A549 (cell line): ENCODE data around the gene TMCC3.
A peak's percentile ranks its signal among the peaks of the same experiment; 100 is the strongest.

Source experiments
- CHD2 ChIP-seq: fragments of 150-350 bp; IDR thresholded peaks from 2 replicates; pipeline ENCODE4 v1.6.1; 2014; ENCODE audit warnings: low read length; ENCODE audit not compliant: partially characterized antibody
- EP300 ChIP-seq, 2 experiments: fragments of >200 bp; sonication (Bioruptor Twin); formaldehyde crosslinking; IDR thresholded peaks; 2 replicates in 1 of 2; 3 replicates in 1 of 2; pipeline ENCODE4 v1.6.1; 2016 to 2017
- HOXA7 ChIP-seq: fragments of 250-450 bp; sonication (Bioruptor Pico); IDR thresholded peaks from 2 replicates; pipeline ENCODE4 v1.5.0; 2020; ENCODE audit warnings: mild to moderate bottlenecking, moderate library complexity
- HOXB5 ChIP-seq: fragments of 250-450 bp; sonication (Bioruptor Pico); IDR thresholded peaks from 2 replicates; pipeline ENCODE4 v1.5.0; 2020; ENCODE audit warnings: mild to moderate bottlenecking, moderate library complexity
- POLR2AphosphoS2 ChIP-seq: conservative IDR thresholded peaks from 2 replicates; pipeline ENCODE4 v1.6.1; 2012; ENCODE audit warnings: low read length, improper control_type of control experiment, inconsistent platforms
- RFX5 ChIP-seq: fragments of 450-650 bp; IDR thresholded peaks from 2 replicates; pipeline ENCODE4 v1.7.1; 2014; ENCODE audit warnings: antibody characterized with exemption, mild to moderate bottlenecking, moderate library complexity
- TF ChIP-seq, protein P1 (sequence below): fragments of >200 bp; sonication (Bioruptor Twin); formaldehyde crosslinking; IDR thresholded peaks from 3 replicates; pipeline ENCODE4 v1.5.1; 2016
- TF ChIP-seq, protein P2 (sequence below): fragments of 150-350 bp; IDR thresholded peaks from 2 replicates; pipeline ENCODE4 v1.6.1; 2014; ENCODE audit warnings: low read depth, mild to moderate bottlenecking, low read length
- TF ChIP-seq, protein P3 (sequence below): fragments of 200-600 bp; sonication (generic); IDR thresholded peaks from 2 replicates; pipeline ENCODE4 v1.6.1; 2016; ENCODE audit warnings: antibody characterized with exemption, mild to moderate bottlenecking, moderate library complexity

DNA sequence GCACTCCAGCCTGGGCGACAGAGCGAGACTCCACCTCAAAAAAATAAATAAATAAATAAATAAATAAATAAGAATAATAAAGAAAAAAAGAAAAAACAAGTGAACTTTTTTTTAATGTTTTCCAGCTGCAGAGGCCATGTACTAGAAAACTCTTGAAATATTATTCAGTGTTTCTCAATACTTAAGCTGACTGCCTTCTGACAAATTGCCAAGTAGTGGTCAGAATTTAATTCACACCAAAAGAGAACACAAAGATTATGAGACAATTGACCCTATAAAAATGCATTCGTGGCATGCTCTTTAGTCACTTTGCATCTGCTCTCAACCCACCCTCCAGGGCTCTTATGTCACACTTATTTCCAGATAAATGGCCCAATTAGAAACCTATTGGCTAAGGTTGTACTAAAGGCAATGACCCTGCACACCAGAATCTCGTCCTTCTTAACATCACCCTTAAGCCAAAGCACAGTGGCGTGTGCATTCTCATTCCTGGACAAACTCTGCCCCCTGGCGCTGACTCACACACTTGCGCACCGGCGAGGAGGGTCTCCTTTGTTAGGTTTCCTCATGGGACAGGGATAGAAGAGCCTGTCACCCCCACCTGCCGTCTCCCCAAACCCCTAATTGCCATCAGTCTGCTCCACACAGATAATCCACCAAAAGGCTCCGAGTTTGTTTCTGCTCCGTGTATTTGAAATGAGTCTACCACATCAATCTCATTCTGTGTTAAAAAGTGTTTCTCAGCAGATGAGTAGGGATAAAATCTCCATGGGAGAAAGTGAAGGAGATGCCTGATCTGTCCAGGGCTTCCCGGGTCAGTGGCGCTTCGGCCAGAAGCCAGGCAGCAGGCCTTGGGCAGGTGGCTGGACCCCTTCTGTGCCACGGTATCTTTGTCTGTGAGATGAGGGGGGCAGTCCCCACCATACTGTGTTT lies 117.6 kb downstream of the TMCC3 start:
- TF ChIP-seq CHD2 (no peak), RFX5 (no peak), EP300 (IDR thresholded peaks at IDR 0.05) (no peak), HOXB5 (CRISPR knock-in tag) (no peak), POLR2AphosphoS2 (no peak), HOXA7 (CRISPR knock-in tag) (no peak)
- TF ChIP-seq, protein P1, sequence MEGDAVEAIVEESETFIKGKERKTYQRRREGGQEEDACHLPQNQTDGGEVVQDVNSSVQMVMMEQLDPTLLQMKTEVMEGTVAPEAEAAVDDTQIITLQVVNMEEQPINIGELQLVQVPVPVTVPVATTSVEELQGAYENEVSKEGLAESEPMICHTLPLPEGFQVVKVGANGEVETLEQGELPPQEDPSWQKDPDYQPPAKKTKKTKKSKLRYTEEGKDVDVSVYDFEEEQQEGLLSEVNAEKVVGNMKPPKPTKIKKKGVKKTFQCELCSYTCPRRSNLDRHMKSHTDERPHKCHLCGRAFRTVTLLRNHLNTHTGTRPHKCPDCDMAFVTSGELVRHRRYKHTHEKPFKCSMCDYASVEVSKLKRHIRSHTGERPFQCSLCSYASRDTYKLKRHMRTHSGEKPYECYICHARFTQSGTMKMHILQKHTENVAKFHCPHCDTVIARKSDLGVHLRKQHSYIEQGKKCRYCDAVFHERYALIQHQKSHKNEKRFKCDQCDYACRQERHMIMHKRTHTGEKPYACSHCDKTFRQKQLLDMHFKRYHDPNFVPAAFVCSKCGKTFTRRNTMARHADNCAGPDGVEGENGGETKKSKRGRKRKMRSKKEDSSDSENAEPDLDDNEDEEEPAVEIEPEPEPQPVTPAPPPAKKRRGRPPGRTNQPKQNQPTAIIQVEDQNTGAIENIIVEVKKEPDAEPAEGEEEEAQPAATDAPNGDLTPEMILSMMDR, result peak; percentile 84
- TF ChIP-seq, protein P2, sequence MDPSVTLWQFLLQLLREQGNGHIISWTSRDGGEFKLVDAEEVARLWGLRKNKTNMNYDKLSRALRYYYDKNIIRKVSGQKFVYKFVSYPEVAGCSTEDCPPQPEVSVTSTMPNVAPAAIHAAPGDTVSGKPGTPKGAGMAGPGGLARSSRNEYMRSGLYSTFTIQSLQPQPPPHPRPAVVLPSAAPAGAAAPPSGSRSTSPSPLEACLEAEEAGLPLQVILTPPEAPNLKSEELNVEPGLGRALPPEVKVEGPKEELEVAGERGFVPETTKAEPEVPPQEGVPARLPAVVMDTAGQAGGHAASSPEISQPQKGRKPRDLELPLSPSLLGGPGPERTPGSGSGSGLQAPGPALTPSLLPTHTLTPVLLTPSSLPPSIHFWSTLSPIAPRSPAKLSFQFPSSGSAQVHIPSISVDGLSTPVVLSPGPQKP, result no peak
- TF ChIP-seq, protein P3, sequence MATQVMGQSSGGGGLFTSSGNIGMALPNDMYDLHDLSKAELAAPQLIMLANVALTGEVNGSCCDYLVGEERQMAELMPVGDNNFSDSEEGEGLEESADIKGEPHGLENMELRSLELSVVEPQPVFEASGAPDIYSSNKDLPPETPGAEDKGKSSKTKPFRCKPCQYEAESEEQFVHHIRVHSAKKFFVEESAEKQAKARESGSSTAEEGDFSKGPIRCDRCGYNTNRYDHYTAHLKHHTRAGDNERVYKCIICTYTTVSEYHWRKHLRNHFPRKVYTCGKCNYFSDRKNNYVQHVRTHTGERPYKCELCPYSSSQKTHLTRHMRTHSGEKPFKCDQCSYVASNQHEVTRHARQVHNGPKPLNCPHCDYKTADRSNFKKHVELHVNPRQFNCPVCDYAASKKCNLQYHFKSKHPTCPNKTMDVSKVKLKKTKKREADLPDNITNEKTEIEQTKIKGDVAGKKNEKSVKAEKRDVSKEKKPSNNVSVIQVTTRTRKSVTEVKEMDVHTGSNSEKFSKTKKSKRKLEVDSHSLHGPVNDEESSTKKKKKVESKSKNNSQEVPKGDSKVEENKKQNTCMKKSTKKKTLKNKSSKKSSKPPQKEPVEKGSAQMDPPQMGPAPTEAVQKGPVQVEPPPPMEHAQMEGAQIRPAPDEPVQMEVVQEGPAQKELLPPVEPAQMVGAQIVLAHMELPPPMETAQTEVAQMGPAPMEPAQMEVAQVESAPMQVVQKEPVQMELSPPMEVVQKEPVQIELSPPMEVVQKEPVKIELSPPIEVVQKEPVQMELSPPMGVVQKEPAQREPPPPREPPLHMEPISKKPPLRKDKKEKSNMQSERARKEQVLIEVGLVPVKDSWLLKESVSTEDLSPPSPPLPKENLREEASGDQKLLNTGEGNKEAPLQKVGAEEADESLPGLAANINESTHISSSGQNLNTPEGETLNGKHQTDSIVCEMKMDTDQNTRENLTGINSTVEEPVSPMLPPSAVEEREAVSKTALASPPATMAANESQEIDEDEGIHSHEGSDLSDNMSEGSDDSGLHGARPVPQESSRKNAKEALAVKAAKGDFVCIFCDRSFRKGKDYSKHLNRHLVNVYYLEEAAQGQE, result no peak
